MG63 (cell line): ENCODE measurements around the gene ZNF594. TPM values are rescaled to one million over a fixed set of nuclear protein-coding genes. Genes with fewer than 3 reads are reported as not detected.
"Not testable (repeated sequence)": the region's sequence is repeated elsewhere in the genome, so short reads cannot be mapped to it uniquely, and the experiment has no call there.

Source experiments
- DNase-seq: peaks from one replicate; pipeline ENCODE4 v3.0.0-alpha.2; 2020
- H3K27me3 ChIP-seq: fragments of 250-450 bp; sonication (Bioruptor Pico); 2 replicates; pipeline ENCODE4 v1.5.1; 2020; ENCODE audit warnings: mild to moderate bottlenecking, moderate library complexity
- H3K36me3 ChIP-seq: fragments of 250-450 bp; sonication (Bioruptor Pico); 2 replicates; pipeline ENCODE4 v1.5.1; 2020; ENCODE audit warnings: mild to moderate bottlenecking, moderate library complexity
- H3K4me3 ChIP-seq: fragments of 250-450 bp; sonication (Bioruptor Pico); 2 replicates; pipeline ENCODE4 v1.5.1; 2020; ENCODE audit warnings: mild to moderate bottlenecking, moderate library complexity
- H3K9me3 ChIP-seq: fragments of 250-450 bp; sonication (Bioruptor Pico); 2 replicates; pipeline ENCODE4 v1.5.1; 2020; ENCODE audit warnings: mild to moderate bottlenecking, moderate library complexity
- total RNA-seq: library from RNA; depleted of rRNA; stranded (reverse); fragments of >200 nt; shearing (Covaris generic); gene quantifications from 2 replicates; pipeline ENCODE4 v1.2.3, GENCODE V29; 2014; ENCODE audit warnings: low replicate concordance

Gene ZNF594
- total RNA-seq, 1 experiment from 2014 or later: 3.1 TPM

GRCh38 chr17:5161793-5162192, 29.9 kb downstream of the ZNF594 start:
- H3K4me3 ChIP-seq, DNase-seq: not testable (repeated sequence)

DNA sequence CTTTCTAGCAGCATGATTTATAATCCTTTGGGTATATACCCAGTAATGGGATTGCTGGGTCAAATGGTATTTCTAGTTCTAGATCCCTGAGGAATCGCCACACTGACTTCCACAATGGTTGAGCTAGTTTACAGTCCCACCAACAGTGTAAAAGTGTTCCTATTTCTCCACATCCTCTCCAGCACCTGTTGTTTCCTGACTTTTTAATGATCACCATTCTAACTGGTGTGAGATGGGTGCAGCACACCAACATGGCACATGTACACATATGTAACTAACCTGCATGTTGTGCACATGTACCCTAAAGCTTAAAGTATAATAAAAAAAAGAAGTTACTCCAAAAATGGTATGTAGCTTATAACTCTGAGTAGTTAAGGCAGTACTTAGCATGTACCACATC, 31.0 kb downstream of the ZNF594 start:
- DNase-seq, H3K36me3 ChIP-seq, H3K27me3 ChIP-seq, H3K9me3 ChIP-seq, H3K4me3 ChIP-seq: not testable (repeated sequence)

More at GRCh38 chr17:5161793-5162192, 29.9 kb downstream of the ZNF594 start:
- H3K27me3 ChIP-seq, H3K9me3 ChIP-seq, H3K36me3 ChIP-seq: not testable (repeated sequence)

GRCh38 chr17:5146122-5146521, 45.5 kb downstream of the ZNF594 start:
- H3K27me3 ChIP-seq, H3K4me3 ChIP-seq, H3K36me3 ChIP-seq, DNase-seq, H3K9me3 ChIP-seq: not testable (repeated sequence)

DNA sequence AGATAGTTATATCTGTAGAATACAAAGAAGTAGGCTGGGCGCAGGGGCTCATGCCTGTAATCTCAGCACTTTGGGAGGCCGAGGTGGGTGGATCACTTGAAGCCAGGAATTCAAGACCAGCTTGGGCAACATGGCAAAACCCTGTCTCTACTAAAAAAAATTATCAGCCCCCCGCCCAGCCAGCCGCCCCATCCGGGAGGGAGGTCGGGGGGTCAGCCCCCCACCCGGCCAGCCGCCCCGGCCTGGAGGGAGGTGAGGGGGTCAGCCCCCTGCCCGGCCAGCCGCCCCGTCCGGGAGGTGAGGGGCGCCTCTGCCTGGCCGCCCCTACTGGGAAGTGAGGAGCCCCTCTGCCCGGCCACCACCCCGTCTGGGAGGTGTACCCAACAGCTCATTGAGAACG, 48.8 kb downstream of the ZNF594 start:
- not testable (repeated sequence) for H3K36me3 ChIP-seq, H3K9me3 ChIP-seq, DNase-seq, H3K4me3 ChIP-seq, H3K27me3 ChIP-seq

GRCh38 chr17:5139458-5139732, 52.3 kb downstream of the ZNF594 start:
- Histone ChIP-seq H3K27me3 (no peaks in the 10 kb centered on the region), H3K36me3 (no peaks in the 10 kb centered on the region), H3K4me3 (no peak overlapping the region), H3K9me3 (no peaks in the 10 kb centered on the region)
- DNase-seq: no peak

DNA sequence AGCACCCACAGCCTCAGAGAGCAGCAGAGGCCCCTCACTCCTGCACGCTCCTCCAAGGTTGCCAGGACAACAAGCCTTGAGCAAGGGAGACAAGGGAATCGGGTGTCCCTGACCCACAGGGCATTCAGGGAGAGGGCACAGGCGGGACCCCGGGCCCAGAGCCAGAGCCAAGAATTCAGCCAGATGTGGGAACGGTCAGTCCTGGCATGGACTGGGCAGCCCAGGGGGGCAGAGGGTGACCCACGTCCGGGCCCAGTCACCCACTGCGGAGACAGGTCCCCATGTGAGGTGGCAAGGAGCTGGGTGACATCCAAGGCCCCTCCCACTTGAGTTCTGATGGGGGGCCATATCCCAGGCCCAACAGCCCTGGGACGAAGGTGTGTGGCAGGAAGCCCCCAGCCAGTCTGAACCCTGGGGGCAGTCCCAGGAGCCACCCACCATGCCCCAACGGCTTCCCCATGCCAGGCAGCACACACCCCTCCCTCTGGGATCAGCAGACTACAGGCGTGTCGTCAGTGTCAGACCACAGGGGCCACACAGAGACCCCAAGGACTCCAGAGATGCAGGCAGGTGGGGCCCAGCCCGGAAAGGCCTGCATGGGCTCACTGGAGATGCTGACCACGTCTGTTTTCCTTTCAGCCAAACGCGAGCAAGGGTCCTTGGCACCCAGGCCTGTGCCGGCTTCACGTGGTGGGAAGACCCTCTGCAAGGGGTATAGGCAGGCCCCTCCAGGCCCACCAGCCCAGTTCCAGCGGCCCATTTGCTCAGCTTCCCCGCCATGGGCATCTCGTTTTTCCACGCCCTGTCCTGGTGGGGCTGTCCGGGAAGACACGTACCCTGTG, 52.8 kb downstream of the ZNF594 start:
- no peak overlapping the region for H3K4me3 ChIP-seq

GRCh38 chr17:5138198-5138544, 53.5 kb downstream of the ZNF594 start:
- not testable (repeated sequence) for H3K36me3 ChIP-seq, H3K27me3 ChIP-seq, H3K4me3 ChIP-seq, DNase-seq, H3K9me3 ChIP-seq

More for the DNA sequence above, 52.8 kb downstream of the ZNF594 start:
- Histone ChIP-seq H3K27me3 (no peaks in the 10 kb centered on the region), H3K9me3 (no peaks in the 10 kb centered on the region), H3K36me3 (no peaks in the 10 kb centered on the region)
- no peak for DNase-seq

DNA sequence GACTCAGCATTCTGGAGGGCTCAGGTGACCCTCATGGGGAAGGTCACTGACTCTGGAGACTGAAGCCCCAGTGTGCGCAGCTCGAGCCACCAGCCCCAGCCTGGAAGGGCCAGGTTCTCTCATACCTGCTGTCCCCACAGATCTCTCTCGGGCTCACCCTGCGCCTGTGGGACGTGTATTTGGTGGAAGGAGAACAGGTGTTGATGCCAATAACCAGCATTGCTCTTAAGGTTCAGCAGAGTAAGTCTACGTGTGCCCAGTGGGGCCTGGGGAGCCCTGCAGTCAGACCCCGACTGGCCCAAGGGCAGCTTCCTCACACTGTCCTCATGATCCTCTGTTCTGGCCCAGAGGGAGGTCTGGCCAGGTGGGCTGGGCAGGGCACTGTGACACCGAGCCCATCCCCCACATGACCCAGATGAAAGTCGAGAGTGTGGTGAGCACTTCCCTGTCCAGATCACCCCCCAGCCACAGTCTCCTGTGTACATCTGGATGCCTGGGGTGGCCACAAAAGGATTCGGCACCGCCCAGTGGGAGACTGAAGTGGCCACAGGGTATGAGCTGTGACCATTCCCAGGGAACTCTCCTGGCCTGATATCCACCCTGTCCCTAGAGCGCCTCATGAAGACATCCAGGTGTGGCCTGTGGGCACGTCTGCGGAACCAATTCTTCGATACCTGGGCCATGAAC, 54.0 kb downstream of the ZNF594 start:
- H3K4me3 ChIP-seq, H3K9me3 ChIP-seq, DNase-seq, H3K36me3 ChIP-seq, H3K27me3 ChIP-seq: not testable (repeated sequence)

- H3K4me3 ChIP-seq, H3K27me3 ChIP-seq, H3K36me3 ChIP-seq, H3K9me3 ChIP-seq, DNase-seq: not testable (repeated sequence)
Observed at GRCh38 chr17:5136580-5137412, 54.9 kb downstream of the ZNF594 start.

DNA sequence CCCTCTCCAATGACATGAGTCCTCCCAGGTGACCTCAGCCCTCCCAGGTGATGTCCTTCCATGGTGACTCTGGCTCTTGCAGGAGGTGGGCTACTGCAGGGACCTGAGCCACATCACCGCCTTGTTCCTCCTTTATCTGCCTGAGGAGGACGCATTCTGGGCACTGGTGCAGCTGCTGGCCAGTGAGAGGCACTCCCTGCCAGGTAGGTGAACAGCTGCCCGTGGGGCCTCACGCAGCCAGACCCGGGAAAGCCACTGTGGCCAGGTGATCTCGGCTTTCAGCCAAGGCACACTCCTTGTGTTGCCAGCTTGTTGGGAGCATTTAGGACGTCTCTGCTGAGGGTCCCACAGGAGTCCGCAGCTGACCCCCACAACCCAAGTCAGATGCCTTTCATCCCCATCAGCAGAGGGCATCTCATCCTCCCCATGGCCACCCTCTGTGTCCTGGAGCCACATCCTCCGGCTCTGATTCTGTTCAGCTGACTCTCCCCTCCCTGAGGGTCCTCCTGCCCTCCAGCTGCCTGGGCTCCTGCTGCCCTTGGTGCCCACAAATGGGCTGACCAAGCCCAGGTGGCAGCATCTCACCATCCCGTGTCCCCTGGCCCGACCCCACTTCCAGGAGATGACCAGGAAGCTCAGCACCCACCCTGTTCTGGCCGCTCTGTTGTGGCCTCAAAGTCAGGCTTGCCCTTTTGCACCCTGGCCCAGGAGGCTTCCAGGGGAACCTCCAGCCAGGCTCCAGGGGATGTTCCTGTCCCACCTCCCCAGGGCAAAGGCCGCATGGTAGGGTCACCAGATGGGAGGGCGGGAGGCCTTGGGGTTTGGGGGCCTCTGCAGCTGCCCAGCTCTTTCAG, 55.7 kb downstream of the ZNF594 start:
- no peak for DNase-seq
- Histone ChIP-seq H3K27me3 (no peaks in the 10 kb centered on the region), H3K9me3 (no peaks in the 10 kb centered on the region), H3K36me3 (no peaks in the 10 kb centered on the region), H3K4me3 (no peak overlapping the region)

GRCh38 chr17:5135131-5135712, 56.4 kb downstream of the ZNF594 start:
- not testable (repeated sequence) for H3K9me3 ChIP-seq, H3K4me3 ChIP-seq, H3K27me3 ChIP-seq, H3K36me3 ChIP-seq, DNase-seq

DNA sequence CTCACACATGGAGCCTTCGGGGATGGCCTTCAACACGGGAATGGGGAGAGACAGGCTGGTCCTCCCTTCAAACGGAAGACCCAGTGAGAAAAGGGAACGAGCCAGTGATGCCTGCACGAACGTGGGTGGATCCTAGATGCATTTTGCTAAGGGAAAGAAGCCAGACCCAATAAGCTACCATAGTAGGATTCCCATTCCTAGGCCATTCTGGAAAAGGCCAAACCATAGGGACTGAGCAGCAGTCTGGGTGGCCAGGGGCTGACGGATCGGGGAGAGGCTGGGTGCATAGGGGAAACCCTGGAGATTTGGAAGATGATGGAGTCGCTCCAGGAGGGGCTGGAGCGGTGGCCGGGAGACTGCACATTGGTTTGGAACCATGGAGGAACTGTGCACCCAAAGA, 57.1 kb downstream of the ZNF594 start:
- DNase-seq, H3K9me3 ChIP-seq, H3K36me3 ChIP-seq, H3K27me3 ChIP-seq, H3K4me3 ChIP-seq: not testable (repeated sequence)

DNA sequence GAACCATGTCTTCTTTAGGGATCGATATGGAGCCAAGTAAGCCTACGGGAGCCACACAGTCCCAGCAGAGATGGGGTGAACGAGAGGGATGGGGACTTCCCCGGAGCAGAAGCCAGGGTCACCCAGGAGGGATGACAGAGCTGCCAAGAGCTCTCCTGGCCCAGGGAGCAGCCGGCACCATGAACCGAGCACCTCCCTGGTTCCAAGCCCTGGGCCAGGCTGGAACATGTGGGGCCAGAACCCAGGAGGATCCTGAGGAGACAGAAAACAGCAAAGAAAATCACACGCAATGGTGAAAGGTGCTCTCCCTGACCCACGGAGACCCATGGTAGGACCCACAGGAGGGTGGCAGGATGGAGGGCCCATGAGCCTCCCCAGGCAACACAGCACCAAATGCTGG, 57.7 kb downstream of the ZNF594 start:
- H3K27me3 ChIP-seq, DNase-seq, H3K4me3 ChIP-seq, H3K9me3 ChIP-seq, H3K36me3 ChIP-seq: not testable (repeated sequence)

GRCh38 chr17:5133311-5133710, 58.4 kb downstream of the ZNF594 start:
- DNase-seq: no peak
- no peak overlapping the region for H3K4me3 ChIP-seq
- no peaks in the 10 kb centered on the region for H3K9me3 ChIP-seq

DNA sequence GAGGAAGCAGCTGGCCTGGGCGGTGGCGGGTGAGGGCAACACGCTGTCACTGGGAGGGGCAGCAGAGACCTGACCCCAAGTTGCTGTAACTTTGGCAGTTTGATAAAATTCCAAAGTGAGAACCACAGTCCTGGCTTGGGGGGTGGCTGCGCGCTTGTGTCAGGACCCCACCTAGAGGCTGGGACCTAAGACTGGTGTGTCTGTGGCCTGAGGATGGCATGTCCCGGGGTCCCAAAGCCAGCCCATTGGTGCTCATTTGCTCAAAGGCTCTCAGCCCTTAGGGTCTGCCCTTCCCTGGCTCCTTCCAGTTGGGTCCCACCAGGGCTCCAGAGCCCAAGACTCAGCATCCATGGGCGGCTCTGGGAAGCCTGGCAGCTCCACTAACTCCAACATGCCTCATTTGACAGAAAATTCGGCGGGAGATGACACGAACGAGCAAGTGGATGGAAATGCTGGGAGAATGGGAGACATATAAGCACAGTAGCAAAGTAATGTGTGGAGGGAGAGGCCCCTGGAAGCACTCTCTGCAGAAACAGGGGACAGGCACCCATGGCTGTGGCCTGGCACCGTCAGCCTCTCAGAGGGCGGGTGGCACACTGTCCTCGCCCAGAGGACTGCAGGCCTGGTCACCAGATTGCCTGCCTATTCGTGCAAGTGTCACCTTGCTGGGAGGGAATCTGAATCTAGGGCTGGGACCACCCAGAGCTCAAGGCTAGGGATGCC, 59.0 kb downstream of the ZNF594 start:
- not testable (repeated sequence) for H3K27me3 ChIP-seq, H3K36me3 ChIP-seq, H3K9me3 ChIP-seq, DNase-seq, H3K4me3 ChIP-seq

More at GRCh38 chr17:5133311-5133710, 58.4 kb downstream of the ZNF594 start:
- Histone ChIP-seq H3K27me3 (no peaks in the 10 kb centered on the region), H3K36me3 (no peaks in the 10 kb centered on the region)
